ENCODE results near the gene DROSHA. TPM values are rescaled to one million over a fixed set of nuclear protein-coding genes. Genes with fewer than 3 reads are reported as not detected.

The DROSHA gene
- total RNA-seq, 3 donors from 2014 or later = 31.5 to 52.5 (median 50.8) TPM

GRCh38 chr5:31416547-31416946 is 115.3 kb downstream of the DROSHA start:
- Histone ChIP-seq H3K27me3 (no peaks in the 10 kb centered on the region), H3K36me3 (peaks cover 5% of the 10 kb centered on the region), H3K4me3 (no peak overlapping the region), H3K9me3 (no peaks in the 10 kb centered on the region), H3K27ac (no peak overlapping the region), H3K4me1 (no peaks in the 10 kb centered on the region)
- intact Hi-C loops (cut with DNase I; ENCODE audit: low total_unique reads) = no loop called here
- no peak for DNase-seq (ENCODE audit: low spot score in 2 of 2)
- TF ChIP-seq, protein P1, sequence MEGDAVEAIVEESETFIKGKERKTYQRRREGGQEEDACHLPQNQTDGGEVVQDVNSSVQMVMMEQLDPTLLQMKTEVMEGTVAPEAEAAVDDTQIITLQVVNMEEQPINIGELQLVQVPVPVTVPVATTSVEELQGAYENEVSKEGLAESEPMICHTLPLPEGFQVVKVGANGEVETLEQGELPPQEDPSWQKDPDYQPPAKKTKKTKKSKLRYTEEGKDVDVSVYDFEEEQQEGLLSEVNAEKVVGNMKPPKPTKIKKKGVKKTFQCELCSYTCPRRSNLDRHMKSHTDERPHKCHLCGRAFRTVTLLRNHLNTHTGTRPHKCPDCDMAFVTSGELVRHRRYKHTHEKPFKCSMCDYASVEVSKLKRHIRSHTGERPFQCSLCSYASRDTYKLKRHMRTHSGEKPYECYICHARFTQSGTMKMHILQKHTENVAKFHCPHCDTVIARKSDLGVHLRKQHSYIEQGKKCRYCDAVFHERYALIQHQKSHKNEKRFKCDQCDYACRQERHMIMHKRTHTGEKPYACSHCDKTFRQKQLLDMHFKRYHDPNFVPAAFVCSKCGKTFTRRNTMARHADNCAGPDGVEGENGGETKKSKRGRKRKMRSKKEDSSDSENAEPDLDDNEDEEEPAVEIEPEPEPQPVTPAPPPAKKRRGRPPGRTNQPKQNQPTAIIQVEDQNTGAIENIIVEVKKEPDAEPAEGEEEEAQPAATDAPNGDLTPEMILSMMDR (IDR thresholded peaks at IDR 0.05) = no peak
- TF ChIP-seq POLR2A (IDR thresholded peaks at IDR 0.05) = no peak
- TF ChIP-seq POLR2AphosphoS5 (IDR thresholded peaks at IDR 0.05) = no peak

DNA sequence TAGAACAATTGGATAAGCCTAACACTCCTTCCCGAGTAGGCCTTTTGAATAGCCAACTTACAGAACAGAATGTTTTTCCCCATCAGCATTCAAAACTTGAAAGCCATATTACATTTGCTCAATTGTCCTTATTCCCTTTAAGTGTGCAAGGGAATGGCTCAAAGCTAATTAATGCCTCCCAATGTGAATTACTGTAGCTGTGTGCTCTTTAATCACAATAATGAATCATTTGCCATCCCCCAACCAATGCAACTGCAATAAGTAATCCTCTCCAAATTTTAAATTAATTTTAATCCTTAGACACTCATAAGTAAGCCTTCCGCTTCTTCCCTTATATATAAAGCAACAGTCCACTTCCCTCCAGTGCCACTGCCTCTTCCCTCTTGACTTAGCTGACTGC is 115.9 kb downstream of the DROSHA start:
- H3K9me3 ChIP-seq = no peaks in the 10 kb centered on the region
- H3K4me3 ChIP-seq = no peak overlapping the region
- no peaks in the 10 kb centered on the region for H3K27me3 ChIP-seq
- H3K36me3 ChIP-seq = peaks cover 4% of the 10 kb centered on the region
- no peaks in the 10 kb centered on the region for H3K4me1 ChIP-seq
- DNase-seq (ENCODE audit: low spot score in 2 of 2) = no peak
- intact Hi-C loops (cut with DNase I; ENCODE audit: low total_unique reads) = no loop called here
- H3K27ac ChIP-seq = no peak overlapping the region
- no peak for TF ChIP-seq POLR2AphosphoS5 (IDR thresholded peaks at IDR 0.05)
- TF ChIP-seq POLR2A (IDR thresholded peaks at IDR 0.05) = no peak
- TF ChIP-seq, protein P1 (IDR thresholded peaks at IDR 0.05) = no peak

GRCh38 chr5:31415009-31415923 is 116.6 kb downstream of the DROSHA start:
- no peaks in the 10 kb centered on the region for H3K9me3 ChIP-seq

GRCh38 chr5:31413030-31413812 is 118.7 kb downstream of the DROSHA start:
- H3K4me1 ChIP-seq = no peaks in the 10 kb centered on the region
- H3K4me3 ChIP-seq = no peak overlapping the region
- H3K36me3 ChIP-seq = no peaks in the 10 kb centered on the region
- no peaks in the 10 kb centered on the region for H3K9me3 ChIP-seq
- no peak overlapping the region for H3K27ac ChIP-seq
- intact Hi-C loops (cut with DNase I; ENCODE audit: low total_unique reads) = no loop called here
- TF ChIP-seq, protein P1 (IDR thresholded peaks at IDR 0.05) = no peak
- no peak for TF ChIP-seq POLR2AphosphoS5 (IDR thresholded peaks at IDR 0.05)
- H3K27me3 ChIP-seq = no peaks in the 10 kb centered on the region
- DNase-seq (ENCODE audit: low spot score in 2 of 2) = no peak

More at GRCh38 chr5:31415009-31415923, 116.6 kb downstream of the DROSHA start:
- no peaks in the 10 kb centered on the region for H3K36me3 ChIP-seq
- no peaks in the 10 kb centered on the region for H3K4me1 ChIP-seq
- H3K27me3 ChIP-seq = no peaks in the 10 kb centered on the region
- H3K27ac ChIP-seq = no peak overlapping the region
- no peak for DNase-seq (ENCODE audit: low spot score in 2 of 2)
- intact Hi-C loops (cut with DNase I; ENCODE audit: low total_unique reads) = no loop called here
- H3K4me3 ChIP-seq = no peak overlapping the region
- TF ChIP-seq, protein P1 (IDR thresholded peaks at IDR 0.05) = no peak
- TF ChIP-seq POLR2AphosphoS5 (IDR thresholded peaks at IDR 0.05) = no peak
- TF ChIP-seq POLR2A (IDR thresholded peaks at IDR 0.05) = no peak

DNA sequence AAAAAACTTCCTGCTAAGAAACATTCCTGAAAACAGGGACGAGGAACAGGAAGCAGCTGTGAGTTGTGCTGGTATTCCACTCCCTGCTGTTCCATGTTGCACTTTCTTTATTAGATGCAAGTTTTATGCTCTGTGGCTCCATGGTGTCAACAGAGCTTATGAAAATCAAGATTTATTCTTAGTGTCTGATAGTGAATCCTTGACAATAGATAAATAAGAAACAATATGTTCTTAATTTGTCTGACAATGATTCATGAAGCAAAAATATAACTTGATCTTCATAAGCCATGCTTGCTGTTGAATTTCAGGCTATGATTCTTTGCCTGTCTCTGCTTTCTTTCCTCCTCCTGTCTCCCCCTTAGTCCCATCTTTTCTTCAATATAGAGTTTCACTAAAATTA is 119.6 kb downstream of the DROSHA start:
- H3K27ac ChIP-seq = no peak overlapping the region
- no peak overlapping the region for H3K4me3 ChIP-seq
- intact Hi-C loops (cut with DNase I; ENCODE audit: low total_unique reads) = no loop called here
- H3K36me3 ChIP-seq = no peaks in the 10 kb centered on the region
- no peaks in the 10 kb centered on the region for H3K4me1 ChIP-seq
- H3K9me3 ChIP-seq = no peaks in the 10 kb centered on the region
- TF ChIP-seq, protein P1 (IDR thresholded peaks at IDR 0.05) = no peak
- TF ChIP-seq POLR2A (IDR thresholded peaks at IDR 0.05) (no peak), POLR2AphosphoS5 (IDR thresholded peaks at IDR 0.05) (no peak)
- DNase-seq (ENCODE audit: low spot score in 2 of 2) = no peak
- no peaks in the 10 kb centered on the region for H3K27me3 ChIP-seq

All from breast epithelium (tissue), 4 donors.